Measurements from ENCODE around the gene CDHR2. TPM values are rescaled to one million over a fixed set of nuclear protein-coding genes. Genes with fewer than 3 reads are reported as not detected.

CDHR2 gene
- total RNA-seq, 1 donor from 2014 or later = not detected

GRCh38 chr5:176639208-176639607, 90.1 kb downstream of the CDHR2 start:
- no peak for DNase-seq (ENCODE audit: low read depth)

- no peak for DNase-seq (ENCODE audit: low read depth)
Measured at GRCh38 chr5:176639981-176640380, 90.8 kb downstream of the CDHR2 start.

- DNase-seq (ENCODE audit: low read depth) = peak; percentile 20
Measured at GRCh38 chr5:176640616-176641015, 91.5 kb downstream of the CDHR2 start.

- no peak for DNase-seq (ENCODE audit: low read depth)
Measured at GRCh38 chr5:176642675-176643490, 93.7 kb downstream of the CDHR2 start.

GRCh38 chr5:176643491-176644219, 94.5 kb downstream of the CDHR2 start:
- no peak for DNase-seq (ENCODE audit: low read depth)

GRCh38 chr5:176644294-176644693, 95.2 kb downstream of the CDHR2 start:
- DNase-seq (ENCODE audit: low read depth) = no peak

GRCh38 chr5:176644878-176645670, 95.9 kb downstream of the CDHR2 start:
- DNase-seq (ENCODE audit: low read depth) = no peak

Other genes starting within 250 kb of the CDHR2 start
- gene KIAA1191, start 187.6 kb upstream of the CDHR2 start, total RNA-seq = 101 TPM in 2 replicates
- gene ARL10, start 183.9 kb upstream of the CDHR2 start, total RNA-seq = 4.2 and 20.2 TPM in 2 replicates
- gene NOP16, start 160.7 kb upstream of the CDHR2 start, total RNA-seq = 10.5 and 11.6 TPM in 2 replicates
- gene HIGD2A, start 160.6 kb upstream of the CDHR2 start, total RNA-seq = 27.3 and 47.8 TPM in 2 replicates
- gene CLTB, start 132.8 kb upstream of the CDHR2 start, total RNA-seq = 77.4 and 146 TPM in 2 replicates
- 39.8 and 47.8 TPM in 2 replicates for gene FAF2, start 101.0 kb upstream of the CDHR2 start, total RNA-seq
- gene RNF44, start 11.9 kb upstream of the CDHR2 start, total RNA-seq = 2.3 and 13.6 TPM in 2 replicates
- 13.2 and 15.3 TPM in 2 replicates for gene GPRIN1, start 60.8 kb downstream of the CDHR2 start, total RNA-seq
- not detected in 2 replicates for gene SNCB, start 81.2 kb downstream of the CDHR2 start, total RNA-seq
- gene EIF4E1B, start 81.3 kb downstream of the CDHR2 start, total RNA-seq = not detected in 2 replicates
- gene TSPAN17, start 98.1 kb downstream of the CDHR2 start, total RNA-seq = 38.5 and 43.8 TPM in 2 replicates